IMR-90 (cell line): ENCODE data around the gene HSP90AA1. TPM values are rescaled to one million over a fixed set of nuclear protein-coding genes. Genes with fewer than 3 reads are reported as not detected.

Experiments
- ATAC-seq: fragments of 200-7000 bp; cut with Tn5 transposase; 2 replicates; pipeline ENCODE4 v1.9.1; 2020; ENCODE audit warnings: low read depth, mild to moderate bottlenecking, moderate library complexity
- Bru-seq: library from RNA; stranded (reverse); fragments of 400-500 nt; gene quantifications from one replicate; lab custom pipeline; 2021; lab: Mats Ljungman, UMichigan
- BruChase-seq, 2 experiments: library from RNA; stranded (reverse); fragments of 400-500 nt; gene quantifications; one replicate each; lab custom pipeline; 2021; lab: Mats Ljungman, UMichigan
- BruUV-seq: library from RNA; stranded (reverse); fragments of 400-500 nt; replicated peaks from 2 replicates; lab custom pipeline; 2021; lab: Mats Ljungman, UMichigan
- CTCF ChIA-PET: fragments of 300-600 bp; formaldehyde crosslinking; extraction: SDS; loops from one replicate; lab custom pipeline; 2021; ENCODE audit warnings: antibody characterized with exemption; lab: Yijun Ruan, JAX
- POLR2A ChIA-PET: fragments of 300-600 bp; sonication (Branson Sonifier 250); formaldehyde crosslinking; loops from one replicate; lab custom pipeline; 2022; ENCODE audit warnings: antibody characterized with exemption; ENCODE audit not compliant: unreplicated experiment; lab: Charles Lee
- DNase-seq: peaks from one replicate; pipeline ENCODE4 v3.0.0; 2013
- H2AFZ ChIP-seq: replicated peaks from 2 replicates; pipeline ENCODE3; 2013; ENCODE audit warnings: low read length, mild to moderate bottlenecking; ENCODE audit not compliant: poor library complexity
- H2AK5ac ChIP-seq: 2 replicates; pipeline ENCODE4 v1.6.1; 2013; ENCODE audit warnings: low read depth, low read length, inconsistent platforms
- H2AK9ac ChIP-seq: replicated peaks from 2 replicates; pipeline ENCODE3; 2013; ENCODE audit warnings: mild to moderate bottlenecking, low read depth, low read length, moderate library complexity; ENCODE audit not compliant: poor library complexity
- H2BK120ac ChIP-seq: 2 replicates; pipeline ENCODE4 v1.6.1; 2013; ENCODE audit warnings: low read depth, low read length, inconsistent platforms
- H2BK15ac ChIP-seq: 3 replicates; pipeline ENCODE4 v1.6.1; 2013; ENCODE audit warnings: low read depth, low read length, inconsistent platforms
- H2BK20ac ChIP-seq: 2 replicates; pipeline ENCODE4 v1.6.1; 2013; ENCODE audit warnings: low read depth, mild to moderate bottlenecking, inconsistent platforms, low read length, moderate library complexity
- H2BK5ac ChIP-seq: 2 replicates; pipeline ENCODE4 v1.6.1; 2013; ENCODE audit warnings: mild to moderate bottlenecking, low read depth, low read length, inconsistent platforms; ENCODE audit not compliant: poor library complexity, severe bottlenecking
- H3K14ac ChIP-seq: replicated peaks from 2 replicates; pipeline ENCODE4 v1.6.1; 2013; ENCODE audit warnings: low read depth, low read length, inconsistent platforms
- H3K18ac ChIP-seq: 2 replicates; pipeline ENCODE4 v1.6.1; 2013; ENCODE audit warnings: low read depth, low read length, control low read depth
- H3K23ac ChIP-seq: 2 replicates; pipeline ENCODE4 v1.6.1; 2013; ENCODE audit warnings: low read depth, low read length, inconsistent platforms
- H3K27ac ChIP-seq: 2 replicates; pipeline ENCODE4 v1.5.1; 2013; ENCODE audit warnings: mild to moderate bottlenecking, control low read depth, low read length; ENCODE audit not compliant: insufficient read depth
- H3K27me3 ChIP-seq: 2 replicates; pipeline ENCODE4 v1.6.1; 2013; ENCODE audit warnings: low read length; ENCODE audit not compliant: control insufficient read depth, insufficient read depth
- H3K36me3 ChIP-seq: 2 replicates; pipeline ENCODE4 v1.6.1; 2013; ENCODE audit warnings: low read length, mixed read lengths; ENCODE audit not compliant: control insufficient read depth, insufficient read depth
- H3K4ac ChIP-seq: 2 replicates; pipeline ENCODE4 v1.6.1; 2013; ENCODE audit warnings: low read depth, low read length, inconsistent platforms
- H3K4me1 ChIP-seq: 2 replicates; pipeline ENCODE4 v1.6.1; 2013; ENCODE audit warnings: low read length, mixed read lengths; ENCODE audit not compliant: control insufficient read depth, insufficient read depth
- H3K4me2 ChIP-seq: 2 replicates; pipeline ENCODE4 v1.6.1; 2013; ENCODE audit warnings: low read depth, mild to moderate bottlenecking, control low read depth, low read length, moderate library complexity
- H3K4me3 ChIP-seq: 2 replicates; pipeline ENCODE4 v1.5.1; 2013; ENCODE audit warnings: low read depth, mild to moderate bottlenecking, control low read depth, low read length, moderate library complexity; ENCODE audit not compliant: insufficient read depth
- H3K56ac ChIP-seq: 2 replicates; pipeline ENCODE4 v1.6.1; 2013; ENCODE audit warnings: low read length, inconsistent platforms; ENCODE audit not compliant: insufficient read depth; ENCODE audit errors: extremely low read depth
- H3K79me1 ChIP-seq, 2 experiments: 2 replicates each; pipeline ENCODE4 v1.6.1; 2013; ENCODE audit warnings: low read length in 2 of 2, inconsistent platforms in 1 of 2, low read depth in 1 of 2
- H3K9ac ChIP-seq: 2 replicates; pipeline ENCODE4 v1.6.1; 2013; ENCODE audit warnings: low read depth, low read length, control low read depth
- H3K9me1 ChIP-seq: 2 replicates; pipeline ENCODE4 v1.6.1; 2013; ENCODE audit warnings: low read length, inconsistent platforms; ENCODE audit not compliant: insufficient read depth
- H3K9me3 ChIP-seq: 2 replicates; pipeline ENCODE4 v1.6.1; 2013; ENCODE audit warnings: low read length; ENCODE audit not compliant: control insufficient read depth, insufficient read depth
- H4K20me1 ChIP-seq: 2 replicates; pipeline ENCODE4 v1.6.1; 2013; ENCODE audit warnings: low read length, inconsistent platforms; ENCODE audit not compliant: insufficient read depth
- H4K5ac ChIP-seq: 2 replicates; pipeline ENCODE4 v1.6.1; 2013; ENCODE audit warnings: mild to moderate bottlenecking, low read depth, low read length, control low read depth
- H4K8ac ChIP-seq, 2 experiments: 2 replicates each; pipeline ENCODE4 v1.6.1; 2013; ENCODE audit warnings: low read depth in 2 of 2, low read length in 2 of 2, control low read depth in 1 of 2, inconsistent platforms in 1 of 2
- H4K91ac ChIP-seq: 2 replicates; pipeline ENCODE4 v1.6.1; 2013; ENCODE audit warnings: low read depth, low read length, inconsistent platforms; ENCODE audit not compliant: insufficient read depth
- CEBPB ChIP-seq: IDR thresholded peaks from 2 replicates; pipeline ENCODE4 v1.6.1; 2012; ENCODE audit warnings: low read depth, low read length, improper control_type of control experiment
- FOS ChIP-seq: fragments of 150-350 bp; IDR thresholded peaks from 2 replicates; pipeline ENCODE4 v1.6.1; 2016; ENCODE audit warnings: low read depth, low read length
- MAFK ChIP-seq: IDR thresholded peaks from 2 replicates; pipeline ENCODE4 v1.6.1; 2012; ENCODE audit warnings: low read depth, low read length, improper control_type of control experiment
- MXI1 ChIP-seq: IDR thresholded peaks from 2 replicates; pipeline ENCODE4 v1.6.1; 2012; ENCODE audit warnings: low read depth, mild to moderate bottlenecking, low read length, moderate library complexity, borderline replicate concordance
- NFE2L2 ChIP-seq: fragments of 150-350 bp; IDR thresholded peaks from 2 replicates; pipeline ENCODE4 v1.6.1; 2016; ENCODE audit warnings: low read depth, mild to moderate bottlenecking, low read length
- POLR2A ChIP-seq: IDR thresholded peaks from 2 replicates; pipeline ENCODE4 v1.6.1; 2012; ENCODE audit warnings: mild to moderate bottlenecking, low read depth, low read length
- RAD21 ChIP-seq: IDR thresholded peaks from 2 replicates; pipeline ENCODE4 v1.6.1; 2012; ENCODE audit warnings: low read length, improper control_type of control experiment
- SMC3 ChIP-seq: fragments of 150-350 bp; IDR thresholded peaks from 2 replicates; pipeline ENCODE4 v1.6.1; 2016; ENCODE audit warnings: low read depth, mild to moderate bottlenecking, antibody characterized with exemption, low read length, moderate library complexity
- USF2 ChIP-seq: fragments of 150-350 bp; IDR thresholded peaks from 2 replicates; pipeline ENCODE4 v1.6.1; 2017; ENCODE audit warnings: mild to moderate bottlenecking, antibody characterized with exemption, low read length, low read depth
- WGBS, 2 experiments: methylation state at CpG; one replicate each; pipeline versions ENCODE4 v1.1.5 to v1.1.7; 2013; ENCODE audit warnings: missing lambda C conversion rate in 2 of 2; ENCODE audit not compliant: insufficient read length in 1 of 2; ENCODE audit errors: extremely low coverage in 2 of 2; 5-methylcytosine and 5-hydroxymethylcytosine counted together
- dilution Hi-C: fragments of 300-500 bp; cut with HindIII; formaldehyde crosslinking; loops from one replicate; pipeline ENCODE4 v1.14.3; 2018; ENCODE audit warnings: low sequenced_read_pairs; ENCODE audit not compliant: unreplicated experiment
- in situ Hi-C: fragments of 300-500 bp; cut with MboI; formaldehyde crosslinking; loops from 3 replicates; pipeline ENCODE4 v1.14.3; 2019; ENCODE audit warnings: low sequenced_read_pairs, inconsistent platforms, mixed read lengths
- intact Hi-C: fragments of 100-400 bp; cut with micrococcal nuclease; formaldehyde crosslinking; loops from 2 replicates; pipeline ENCODE4 v1.10.0; 2022
- long read RNA-seq: library from polyadenylated mRNA; unstranded; transcript quantifications from one replicate; pipeline ENCODE4 v2.0.0, GENCODE V29; 2021; ENCODE audit not compliant: unreplicated experiment
- polyA plus RNA-seq, 3 experiments: library from polyadenylated mRNA; depleted of rRNA; stranded (reverse); fragments of >200 nt; gene quantifications; 2 replicates each; pipeline ENCODE4 v1.2.3, GENCODE V29; 2012; ENCODE audit warnings: low replicate concordance in 1 of 3
- total RNA-seq: library from RNA; depleted of rRNA; stranded (reverse); fragments of >200 nt; gene quantifications from 2 replicates; pipeline ENCODE4 v1.2.3, GENCODE V29; 2012; rRNA removed
- TF ChIP-seq, protein P1 (sequence below): conservative IDR thresholded peaks from 2 replicates; pipeline ENCODE4 v1.5.1; 2012; ENCODE audit warnings: mild to moderate bottlenecking, low read depth, low read length, improper control_type of control experiment

Gene HSP90AA1
- total RNA-seq: 578 and 1,483 TPM in 2 replicates
- polyA plus RNA-seq (2012; rRNA removed): 485 and 535 TPM in 2 replicates
- 72.4 and 152 TPM in 2 replicates for polyA plus RNA-seq (2012; cell fraction: cytosol; rRNA removed)
- polyA plus RNA-seq (2012; cell fraction: nucleus; rRNA removed; ENCODE audit: low replicate concordance): 46.8 and 204 TPM in 2 replicates
- Bru-seq, nascent RNA: percentile 79 among the genes with signal in this experiment
- percentile 96 among the genes with signal in this experiment for BruChase-seq, experiment 1, labeled RNA remaining after a 6-hour chase
- BruChase-seq, experiment 2, labeled RNA remaining after a 2-hour chase: percentile 91 among the genes with signal in this experiment
- long read RNA-seq, transcript HSP90AA1-201 (11 exons, 3,379 nt): minor isoform, 33 of 296 reads
- long read RNA-seq, transcript HSP90AA1-205 (2 exons, 429 nt): major isoform, 47 of 296 reads
- long read RNA-seq, partial matches to known transcripts: 201 of 296 reads
- long read RNA-seq, other reads (novel, unspliced or antisense): 15 of 296 reads

DNA sequence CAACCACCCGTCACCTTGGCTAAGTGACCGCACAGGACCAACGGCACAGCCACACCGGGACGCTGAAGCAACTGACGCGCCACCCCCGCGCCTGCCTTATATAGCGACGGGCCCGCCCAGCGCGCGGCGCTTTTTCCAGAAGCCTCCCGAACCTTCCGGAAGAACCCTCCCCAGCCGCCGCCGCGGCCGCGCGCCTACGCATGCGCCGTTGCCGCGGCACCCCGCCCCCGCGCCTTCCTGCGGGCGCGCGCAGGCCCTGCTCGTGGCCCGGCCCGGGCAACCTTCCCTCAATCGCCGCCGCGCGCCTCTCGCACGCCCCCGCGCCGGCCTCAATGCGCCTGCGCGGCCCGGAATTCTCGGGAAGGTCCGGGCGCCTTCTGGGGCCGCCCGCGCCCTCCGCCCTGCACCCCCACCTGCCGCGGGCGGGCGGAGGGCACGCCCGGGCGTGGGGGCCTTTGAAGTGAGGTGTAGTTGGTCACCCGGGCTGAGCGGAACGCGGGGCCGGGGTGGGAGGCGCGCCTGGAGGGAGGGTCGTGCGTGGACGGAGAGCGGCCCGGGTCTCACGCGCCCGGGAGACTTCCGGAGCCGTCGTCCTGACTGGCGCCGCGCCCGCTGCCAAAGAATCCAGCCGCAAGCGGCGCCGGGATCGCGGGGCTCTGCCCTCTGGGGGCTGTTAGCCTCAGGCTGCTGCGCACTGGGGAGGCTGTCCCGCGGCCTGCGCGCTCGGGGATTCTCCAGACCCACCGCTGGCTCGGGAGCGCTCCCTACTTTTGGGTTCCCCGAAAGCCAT is at the start of gene HSP90AA1:
Gene HSP90AA1, minus strand, starts transcription at position 73 of the 790 bp plus-strand sequence. CDS start 666 bp downstream, outside the sequence.
- peak; percentile 88 for DNase-seq
- H4K5ac ChIP-seq: peak within 1 kb of the TSS; percentile 90
- whole genome bisulfite sequencing, 2 experiments: 0% methylated on average over 42 of the region's 106 CpGs; no CpG with 5 or more reads in 1 of the 2 experiments
- peaks cover 10% of the 10 kb centered on the region for H3K4me1 ChIP-seq
- peaks cover 38% of the 10 kb centered on the region for H4K20me1 ChIP-seq
- H3K27me3 ChIP-seq: no peaks in the 10 kb centered on the region
- no peak within 1 kb of the TSS for H2BK20ac ChIP-seq
- peak within 1 kb of the TSS; percentile 95 for H3K23ac ChIP-seq
- peak within 1 kb of the TSS; percentile 87 for H3K4me3 ChIP-seq
- H3K4me2 ChIP-seq: peak within 1 kb of the TSS; percentile 99
- H3K79me1 ChIP-seq: peaks cover 12 to 34% of the 10 kb centered on the region in 2 experiments
- H3K56ac ChIP-seq: peak within 1 kb of the TSS; percentile 89
- ChIA-PET POLR2A (no interaction called here), CTCF (no interaction called here)
- H3K4ac ChIP-seq: peak within 1 kb of the TSS; percentile 88
- peak within 1 kb of the TSS; percentile 96 for H2BK5ac ChIP-seq
- H2BK15ac ChIP-seq: no peak within 1 kb of the TSS; the same call in 2 of the 3 replicates
- H3K9me1 ChIP-seq: no peaks in the 10 kb centered on the region; the same call in 1 of the 2 replicates
- H3K36me3 ChIP-seq: peaks cover 30% of the 10 kb centered on the region
- peak within 1 kb of the TSS; percentile 82 for H3K18ac ChIP-seq
- peak within 1 kb of the TSS; percentile 83 for H2AK5ac ChIP-seq
- peak within 1 kb of the TSS; percentile 82 for H4K91ac ChIP-seq
- H2AK9ac ChIP-seq: peak within 1 kb of the TSS; percentile 91
- H3K14ac ChIP-seq: peak within 1 kb of the TSS; percentile 88
- peak within 1 kb of the TSS; percentile 85; the same call in 1 of the 2 replicates for H2BK120ac ChIP-seq
- intact Hi-C loops: loop anchor here (1.0 to 2.0 kb wide), 4 partner anchors 24 to 227 kb away; no protein-coding TSS in a partner anchor
- H2AFZ ChIP-seq: peak within 1 kb of the TSS; percentile 99
- peak within 1 kb of the TSS; percentile 95 for H3K9ac ChIP-seq
- ATAC-seq: peak; percentile 87
- in situ Hi-C loops: loop anchor here (25.0 kb wide), 1 partner anchor 225 kb away; the partner anchor contains the start of genes MOK and ZNF839
- dilution Hi-C loops: no loop called here
- no peaks in the 10 kb centered on the region for H3K9me3 ChIP-seq
- H3K27ac ChIP-seq: peak within 1 kb of the TSS; percentile 96
- H4K8ac ChIP-seq: peak within 1 kb of the TSS; percentile 94 to 97
- BruUV-seq: no TSS peak
- TF ChIP-seq SMC3: no peak
- peak; percentile 66 for TF ChIP-seq MXI1
- peak; percentile 54 for TF ChIP-seq USF2
- TF ChIP-seq, protein P1, sequence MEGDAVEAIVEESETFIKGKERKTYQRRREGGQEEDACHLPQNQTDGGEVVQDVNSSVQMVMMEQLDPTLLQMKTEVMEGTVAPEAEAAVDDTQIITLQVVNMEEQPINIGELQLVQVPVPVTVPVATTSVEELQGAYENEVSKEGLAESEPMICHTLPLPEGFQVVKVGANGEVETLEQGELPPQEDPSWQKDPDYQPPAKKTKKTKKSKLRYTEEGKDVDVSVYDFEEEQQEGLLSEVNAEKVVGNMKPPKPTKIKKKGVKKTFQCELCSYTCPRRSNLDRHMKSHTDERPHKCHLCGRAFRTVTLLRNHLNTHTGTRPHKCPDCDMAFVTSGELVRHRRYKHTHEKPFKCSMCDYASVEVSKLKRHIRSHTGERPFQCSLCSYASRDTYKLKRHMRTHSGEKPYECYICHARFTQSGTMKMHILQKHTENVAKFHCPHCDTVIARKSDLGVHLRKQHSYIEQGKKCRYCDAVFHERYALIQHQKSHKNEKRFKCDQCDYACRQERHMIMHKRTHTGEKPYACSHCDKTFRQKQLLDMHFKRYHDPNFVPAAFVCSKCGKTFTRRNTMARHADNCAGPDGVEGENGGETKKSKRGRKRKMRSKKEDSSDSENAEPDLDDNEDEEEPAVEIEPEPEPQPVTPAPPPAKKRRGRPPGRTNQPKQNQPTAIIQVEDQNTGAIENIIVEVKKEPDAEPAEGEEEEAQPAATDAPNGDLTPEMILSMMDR: 0 out of 2 replicates have a peak, but pooled peaks have one; percentile 14
- peak; percentile 59 for TF ChIP-seq CEBPB
- TF ChIP-seq RAD21: 0 out of 2 replicates have a peak, but pooled peaks have one; percentile 5
- peak; percentile 99 for TF ChIP-seq POLR2A
- no peak for TF ChIP-seq MAFK
- TF ChIP-seq FOS: 0 out of 2 replicates have a peak, but pooled peaks have one; percentile 22
- TF ChIP-seq NFE2L2: no peak
